Activated CD8-positive, alpha-beta memory T cell treated with anti-CD3 and anti-CD28 coated beads, Interleukin-2, amount 50 U/mL, for 1 hour (primary cell): Measurements from ENCODE around the gene KRT86.
"Not testable (repeated sequence)": the region's sequence is repeated elsewhere in the genome, so short reads cannot be mapped to it uniquely, and the experiment has no call there.

Experiments used
- DNase-seq: peaks from one replicate; pipeline ENCODE4 v3.0.0-alpha.2; 2020; ENCODE audit errors: extremely low read depth

The KRT86 gene

GRCh38 chr12:52267699-52268098 lies 6.7 kb upstream of the KRT86 start:
- DNase-seq: no peak

- no peak for DNase-seq
These were observed 6.2 kb upstream of the KRT86 start for GRCh38 chr12:52268212-52268611.

GRCh38 chr12:52270541-52271070 lies 3.8 kb upstream of the KRT86 start:
- DNase-seq: no peak

GRCh38 chr12:52271158-52271557 lies 3.3 kb upstream of the KRT86 start:
- DNase-seq: no peak

GRCh38 chr12:52275686-52276085 lies 1.2 kb downstream of the KRT86 start:
- DNase-seq: no peak

GRCh38 chr12:52277486-52278245 lies 3.2 kb downstream of the KRT86 start:
- no peak for DNase-seq

GRCh38 chr12:52278575-52279421 lies 4.4 kb downstream of the KRT86 start:
- DNase-seq: no peak

GRCh38 chr12:52279422-52280318 lies 5.2 kb downstream of the KRT86 start:
- DNase-seq: no peak

GRCh38 chr12:52280319-52280795 lies 5.9 kb downstream of the KRT86 start:
- no peak for DNase-seq

- DNase-seq: no peak
These were observed 6.5 kb downstream of the KRT86 start for GRCh38 chr12:52280796-52281560.

GRCh38 chr12:52284562-52285171 lies 10.2 kb downstream of the KRT86 start:
- DNase-seq: no peak

GRCh38 chr12:52285172-52285745 lies 10.8 kb downstream of the KRT86 start:
- DNase-seq: no peak

- no peak for DNase-seq
These were observed 11.5 kb downstream of the KRT86 start for GRCh38 chr12:52285851-52286530.

- DNase-seq: not testable (repeated sequence)
These were observed 12.7 kb downstream of the KRT86 start for GRCh38 chr12:52286857-52287785.

- DNase-seq: not testable (repeated sequence)
These were observed 13.7 kb downstream of the KRT86 start for GRCh38 chr12:52287816-52288805.

- DNase-seq: not testable (repeated sequence)
These were observed 16.2 kb downstream of the KRT86 start for GRCh38 chr12:52290483-52291134.
